ENCODE measurements around the gene UTP14A. TPM values are rescaled to one million over a fixed set of nuclear protein-coding genes. Genes with fewer than 3 reads are reported as not detected.

UTP14A gene
- total RNA-seq, 1 donor from 2014 or later, result 20.7 TPM

- no peak for DNase-seq (ENCODE audit: extremely low spot score, unreplicated experiment)
- no peak overlapping the region for H3K4me3 Mint-ChIP-seq (ENCODE audit: unreplicated experiment)
- TF ChIP-seq CTCF (IDR thresholded peaks at IDR 0.05), result no peak
- no peaks in the 10 kb centered on the region for H3K27me3 Mint-ChIP-seq (ENCODE audit: unreplicated experiment)
- no peaks in the 10 kb centered on the region for H3K36me3 Mint-ChIP-seq (ENCODE audit: unreplicated experiment)
- no peaks in the 10 kb centered on the region for H3K4me1 Mint-ChIP-seq (ENCODE audit: unreplicated experiment)
- H3K9me3 Mint-ChIP-seq (ENCODE audit: unreplicated experiment), result no peaks in the 10 kb centered on the region
- H3K27ac Mint-ChIP-seq (ENCODE audit: unreplicated experiment), result no peak overlapping the region
These were observed 39.2 kb downstream of the UTP14A start for GRCh38 chrX:129945131-129945530.

- TF ChIP-seq CTCF (IDR thresholded peaks at IDR 0.05), result no peak
- no peaks in the 10 kb centered on the region for H3K36me3 Mint-ChIP-seq (ENCODE audit: unreplicated experiment)
- peak overlapping the region; percentile 10 for H3K27ac Mint-ChIP-seq (ENCODE audit: unreplicated experiment)
- H3K27me3 Mint-ChIP-seq (ENCODE audit: unreplicated experiment), result no peaks in the 10 kb centered on the region
- peaks cover 7% of the 10 kb centered on the region for H3K4me1 Mint-ChIP-seq (ENCODE audit: unreplicated experiment)
- H3K4me3 Mint-ChIP-seq (ENCODE audit: unreplicated experiment), result no peak overlapping the region
- no peak for DNase-seq (ENCODE audit: extremely low spot score, unreplicated experiment)
- H3K9me3 Mint-ChIP-seq (ENCODE audit: unreplicated experiment), result no peaks in the 10 kb centered on the region
These were observed 47.3 kb downstream of the UTP14A start for GRCh38 chrX:129953334-129953648.

GRCh38 chrX:129953881-129954280 lies 47.9 kb downstream of the UTP14A start:
- Mint-ChIP-seq H3K9me3 (ENCODE audit: unreplicated experiment) (no peaks in the 10 kb centered on the region), H3K4me3 (ENCODE audit: unreplicated experiment) (no peak overlapping the region), H3K27me3 (ENCODE audit: unreplicated experiment) (no peaks in the 10 kb centered on the region), H3K36me3 (ENCODE audit: unreplicated experiment) (no peaks in the 10 kb centered on the region), H3K27ac (ENCODE audit: unreplicated experiment) (no peak overlapping the region), H3K4me1 (ENCODE audit: unreplicated experiment) (peaks cover 7% of the 10 kb centered on the region)
- no peak for TF ChIP-seq CTCF (IDR thresholded peaks at IDR 0.05)
- DNase-seq (ENCODE audit: extremely low spot score, unreplicated experiment), result no peak

- no peaks in the 10 kb centered on the region for H3K27me3 Mint-ChIP-seq (ENCODE audit: unreplicated experiment)
- peaks cover 11% of the 10 kb centered on the region for H3K4me1 Mint-ChIP-seq (ENCODE audit: unreplicated experiment)
- H3K9me3 Mint-ChIP-seq (ENCODE audit: unreplicated experiment), result no peaks in the 10 kb centered on the region
- DNase-seq (ENCODE audit: extremely low spot score, unreplicated experiment), result no peak
- H3K4me3 Mint-ChIP-seq (ENCODE audit: unreplicated experiment), result no peak overlapping the region
- no peak overlapping the region for H3K27ac Mint-ChIP-seq (ENCODE audit: unreplicated experiment)
- no peaks in the 10 kb centered on the region for H3K36me3 Mint-ChIP-seq (ENCODE audit: unreplicated experiment)
- TF ChIP-seq CTCF (IDR thresholded peaks at IDR 0.05), result no peak
These were observed 48.8 kb downstream of the UTP14A start for GRCh38 chrX:129954804-129955203.

- H3K4me3 Mint-ChIP-seq (ENCODE audit: unreplicated experiment), result no peak overlapping the region
- H3K27ac Mint-ChIP-seq (ENCODE audit: unreplicated experiment), result no peak overlapping the region
- no peaks in the 10 kb centered on the region for H3K36me3 Mint-ChIP-seq (ENCODE audit: unreplicated experiment)
- TF ChIP-seq CTCF (IDR thresholded peaks at IDR 0.05), result no peak
- H3K27me3 Mint-ChIP-seq (ENCODE audit: unreplicated experiment), result no peaks in the 10 kb centered on the region
- peaks cover 12% of the 10 kb centered on the region for H3K4me1 Mint-ChIP-seq (ENCODE audit: unreplicated experiment)
- DNase-seq (ENCODE audit: extremely low spot score, unreplicated experiment), result no peak
- no peaks in the 10 kb centered on the region for H3K9me3 Mint-ChIP-seq (ENCODE audit: unreplicated experiment)
These were observed 49.7 kb downstream of the UTP14A start for GRCh38 chrX:129955682-129956081.
